Motor neuron (in vitro differentiated cells): ENCODE measurements around the gene KLC1. TPM values are rescaled to one million over a fixed set of nuclear protein-coding genes. Genes with fewer than 3 reads are reported as not detected.
"Not testable (repeated sequence)": the region's sequence is repeated elsewhere in the genome, so short reads cannot be mapped to it uniquely, and the experiment has no call there.

Source experiments
- ATAC-seq, 8 experiments: fragments of 200-7000 bp; cut with Tn5 transposase; replicated peaks in 6 of 8; 2 replicates each; pipeline ENCODE4 v1.8.0; 2021; ENCODE audit warnings: mild to moderate bottlenecking in 8 of 8, moderate library complexity in 8 of 8
- H3K27ac ChIP-seq, 2 donors: fragments of 250-450 bp; sonication (Bioruptor Pico); 2 replicates each; pipeline ENCODE4 v1.9.0; 2021; ENCODE audit warnings: antibody characterized with exemption in 2 of 2, mild to moderate bottlenecking in 2 of 2, moderate library complexity in 1 of 2
- H3K4me1 ChIP-seq, 2 donors: fragments of 250-450 bp; sonication (Bioruptor Pico); replicated peaks in 1 of 2; 2 replicates each; pipeline ENCODE4 v1.6.1; 2021; ENCODE audit warnings: antibody characterized with exemption in 2 of 2, mild to moderate bottlenecking in 2 of 2, moderate library complexity in 1 of 2
- H3K4me3 ChIP-seq, 5 donors: fragments of 250-450 bp; sonication (Bioruptor Pico); 2 replicates each; pipeline ENCODE4 v1.9.0; 2021; ENCODE audit warnings: antibody characterized with exemption in 5 of 5, mild to moderate bottlenecking in 5 of 5, moderate library complexity in 4 of 5
- WGBS, 10 experiments: fragments of 450-650 bp; shearing (Covaris generic); methylation state at CpG; one replicate each; pipeline ENCODE4 v1.0.0; 2022; 5-methylcytosine and 5-hydroxymethylcytosine counted together
- in situ Hi-C, 9 experiments: fragments of 400-800 bp; cut with MboI; loops; one replicate each; pipeline ENCODE4 v1.15.0; 2021; ENCODE audit warnings: low sequenced_read_pairs in 9 of 9, low pct_unique_long_range_greater_than_20kb in 2 of 9; ENCODE audit not compliant: unreplicated experiment in 9 of 9
- total RNA-seq, 8 experiments: library from RNA; unstranded; fragments of 300-600 nt; gene quantifications; 2 replicates each; pipeline versions ENCODE4 v1.2.3 to v1.2.4, GENCODE V29; 2022

KLC1 gene
- total RNA-seq, 8 experiments from 2014 or later: 88.3 to 298 (median 254) TPM

DNA sequence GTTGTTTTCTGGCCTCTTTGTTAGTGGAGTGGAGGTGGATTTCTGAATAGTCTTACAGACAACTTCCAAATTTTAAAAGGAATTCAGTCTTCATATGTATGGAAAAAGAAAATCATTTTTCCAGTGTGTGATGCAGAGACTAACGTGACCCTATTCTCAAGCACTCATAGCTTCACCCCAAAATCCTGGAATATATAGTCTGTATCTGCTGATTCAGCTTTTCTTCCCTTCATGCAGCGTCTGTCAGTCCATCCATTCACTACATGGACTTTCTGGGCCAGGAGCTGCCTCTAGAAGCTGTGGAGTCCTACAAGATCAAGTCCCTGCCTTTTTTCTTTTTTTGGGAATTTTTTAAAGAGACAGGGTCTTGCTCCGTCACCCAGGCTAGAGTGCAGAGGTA, 23.8 kb downstream of the KLC1 start:
- 60 to 100% (median 86%) methylated on average over 1 to 3 of the region's 3 CpGs; no CpG with 5 or more reads in 2 of the 10 experiments for WGBS, 10 experiments
- H3K4me3 ChIP-seq: no peak overlapping the region
- no peak for ATAC-seq
- no peak overlapping the region for H3K27ac ChIP-seq
- H3K4me1 ChIP-seq: peaks cover 10 to 19% of the 10 kb centered on the region in 2 donors
- in situ Hi-C loops: no loop called here

DNA sequence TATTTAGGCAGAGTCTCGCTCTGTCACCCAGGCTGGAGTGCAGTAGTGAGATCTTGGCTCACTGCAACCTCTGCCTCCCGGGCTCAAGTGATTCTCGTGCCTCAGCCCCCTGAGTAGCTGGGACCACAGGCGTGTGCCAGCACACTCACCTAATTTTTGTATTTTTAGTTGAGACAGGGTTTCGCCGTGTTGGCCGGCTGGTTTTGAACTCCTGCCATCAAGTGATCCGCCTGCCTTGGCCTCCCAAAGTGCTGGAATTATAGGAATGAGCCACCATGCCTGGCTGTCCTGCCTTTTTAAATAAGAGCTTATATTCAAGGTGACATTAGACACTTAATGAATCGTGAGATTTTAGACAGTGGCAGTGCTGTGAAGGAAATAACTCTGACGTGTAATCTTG, 24.3 kb downstream of the KLC1 start:
- WGBS, 10 experiments: 24 to 100% (median 51%) methylated on average over 1 to 4 of the region's 10 CpGs; no CpG with 5 or more reads in 4 of the 10 experiments
- H3K27ac ChIP-seq, ATAC-seq, in situ Hi-C loops, H3K4me3 ChIP-seq: not testable (repeated sequence)
- peaks cover 10 to 19% of the 10 kb centered on the region in 2 donors for H3K4me1 ChIP-seq

DNA sequence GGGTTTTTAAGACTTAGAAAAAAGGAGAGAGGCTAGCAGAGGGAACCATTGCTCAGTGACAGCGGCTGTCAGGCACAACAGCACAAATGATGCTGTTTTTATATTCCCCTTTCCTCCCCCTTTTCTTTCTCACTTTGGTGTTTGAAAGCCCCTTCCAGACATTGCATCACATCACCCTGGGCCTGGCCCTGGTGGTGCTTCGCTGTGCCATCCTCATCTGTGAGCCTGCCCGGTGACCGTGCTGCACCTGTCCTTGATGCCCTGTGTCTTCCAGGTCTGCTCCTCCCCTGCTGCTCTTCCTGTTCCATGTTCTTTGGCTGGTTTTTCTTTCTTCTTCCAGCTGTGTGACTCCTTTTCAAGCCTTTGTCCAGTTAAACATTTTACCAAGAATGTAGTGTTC, 24.8 kb downstream of the KLC1 start:
- ATAC-seq: peak in 5 of 8 experiments; percentile 9 to 65 (median 31)
- Histone ChIP-seq H3K27ac (peak overlapping the region in 1 of 2 donors; percentile 48), H3K4me1 (peaks cover 10 to 19% of the 10 kb centered on the region in 2 donors), H3K4me3 (no peak overlapping the region)
- WGBS, 10 experiments: 20 to 85% (median 48%) methylated on average over 1 to 4 of the region's 4 CpGs; no CpG with 5 or more reads in 4 of the 10 experiments
- in situ Hi-C loops: no loop called here

DNA sequence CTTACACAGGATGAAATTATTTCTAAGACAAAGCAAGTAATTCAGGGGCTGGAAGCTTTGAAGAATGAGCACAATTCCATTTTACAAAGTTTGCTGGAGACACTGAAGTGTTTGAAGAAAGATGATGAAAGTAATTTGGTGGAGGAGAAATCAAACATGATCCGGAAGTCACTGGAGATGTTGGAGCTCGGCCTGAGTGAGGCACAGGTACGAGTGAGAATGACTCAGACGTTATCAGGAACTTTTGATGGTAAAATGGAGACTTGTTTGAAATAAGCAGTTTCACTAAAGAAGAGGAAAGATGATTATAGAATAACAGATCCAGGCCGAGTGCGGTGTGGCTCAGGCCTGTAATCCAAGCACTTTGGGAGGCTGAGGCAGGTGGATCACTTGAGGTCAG, 25.6 kb downstream of the KLC1 start:
- Histone ChIP-seq H3K4me1 (peaks cover 10 to 19% of the 10 kb centered on the region in 2 donors), H3K27ac (no peak overlapping the region), H3K4me3 (no peak overlapping the region)
- ATAC-seq: no peak
- WGBS, 10 experiments: 61 to 100% (median 89%) methylated on average over 1 to 6 of the region's 6 CpGs
- in situ Hi-C loops: no loop called here

DNA sequence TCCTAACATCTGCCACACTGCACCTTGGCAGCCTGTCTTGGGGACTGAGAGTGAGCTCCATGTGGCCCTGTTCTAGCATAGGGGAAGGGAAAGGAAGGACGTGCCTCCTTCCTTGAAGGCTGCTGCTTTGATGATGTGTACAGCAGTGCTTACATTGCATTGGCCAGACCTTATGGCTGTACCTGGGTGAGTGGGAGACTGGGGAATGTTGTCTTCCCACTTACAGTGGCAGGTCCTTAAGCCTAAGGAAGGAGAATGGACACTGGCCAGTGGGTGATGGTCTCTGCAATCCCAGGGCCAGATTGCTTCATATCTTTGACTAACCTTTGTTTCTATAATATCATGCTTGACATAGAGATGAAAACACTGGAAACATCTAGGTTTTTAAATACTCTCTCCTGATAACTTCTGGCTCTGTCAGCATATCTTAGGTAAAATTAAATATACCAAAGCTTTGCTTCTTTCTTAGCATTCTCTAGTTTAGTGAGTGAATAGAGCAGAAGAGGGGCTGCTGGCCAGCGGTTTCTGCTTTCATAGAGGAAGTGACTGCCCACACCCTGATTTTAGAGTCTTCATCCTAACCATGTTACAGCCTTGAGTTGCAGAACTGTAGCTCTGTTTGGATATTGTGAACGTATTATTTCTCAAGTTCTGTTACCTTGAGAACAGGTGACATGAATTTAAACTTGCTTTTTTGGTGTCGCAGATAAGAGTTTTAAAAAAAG, 27.2 kb downstream of the KLC1 start:
- peaks cover 10 to 19% of the 10 kb centered on the region in 2 donors for H3K4me1 ChIP-seq
- in situ Hi-C loops: no loop called here
- no peak for ATAC-seq
- 64 to 100% (median 96%) methylated on average over 1 to 3 of the region's 4 CpGs for WGBS, 10 experiments
- H3K4me3 ChIP-seq: no peak overlapping the region
- H3K27ac ChIP-seq: no peak overlapping the region

DNA sequence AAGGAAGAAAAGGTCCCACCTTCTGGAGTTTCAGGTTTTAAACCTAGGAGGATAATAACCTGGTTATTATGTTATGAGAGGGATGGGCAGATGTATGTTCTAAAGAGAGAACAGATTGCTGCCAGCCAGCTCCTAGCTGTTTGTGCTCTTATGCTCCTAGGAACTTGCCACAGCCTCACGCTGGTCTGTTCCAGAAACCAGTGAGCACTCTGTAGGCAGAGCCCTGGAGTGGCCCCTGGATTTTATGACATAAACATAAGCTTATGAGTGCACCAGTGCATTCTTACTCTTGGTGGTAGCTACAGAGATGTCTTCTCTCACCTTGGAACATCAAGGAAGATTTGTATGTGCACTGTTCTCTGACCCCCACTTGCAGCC, 27.7 kb downstream of the KLC1 start:
- WGBS, 10 experiments: 75 to 100% (median 100%) methylated on average over 1 of the region's 1 CpG; no CpG with 5 or more reads in 4 of the 10 experiments
- H3K4me3 ChIP-seq: no peak overlapping the region
- in situ Hi-C loops: no loop called here
- no peak for ATAC-seq
- H3K27ac ChIP-seq: no peak overlapping the region
- peaks cover 10 to 19% of the 10 kb centered on the region in 2 donors for H3K4me1 ChIP-seq

DNA sequence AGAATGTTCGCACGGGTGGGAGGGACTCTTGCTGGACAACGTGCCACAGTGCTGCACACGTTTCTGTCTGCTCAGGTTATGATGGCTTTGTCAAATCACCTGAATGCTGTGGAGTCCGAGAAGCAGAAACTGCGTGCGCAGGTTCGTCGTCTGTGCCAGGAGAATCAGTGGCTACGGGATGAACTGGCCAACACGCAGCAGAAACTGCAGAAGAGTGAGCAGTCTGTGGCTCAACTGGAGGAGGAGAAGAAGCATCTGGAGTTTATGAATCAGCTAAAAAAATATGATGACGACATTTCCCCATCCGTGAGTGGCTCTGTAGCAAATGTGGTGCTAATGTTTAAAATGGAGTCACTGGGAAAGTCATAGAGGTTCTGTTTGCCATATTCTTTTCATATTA, 28.5 kb downstream of the KLC1 start:
- in situ Hi-C loops: no loop called here
- ATAC-seq: peak in 2 of 8 experiments; percentile 66 to 68
- WGBS, 10 experiments: 29 to 100% (median 89%) methylated on average over 2 to 13 of the region's 13 CpGs; no CpG with 5 or more reads in 2 of the 10 experiments
- H3K4me3 ChIP-seq: no peak overlapping the region
- H3K4me1 ChIP-seq: peaks cover 10 to 15% of the 10 kb centered on the region in 2 donors
- no peak overlapping the region for H3K27ac ChIP-seq

DNA sequence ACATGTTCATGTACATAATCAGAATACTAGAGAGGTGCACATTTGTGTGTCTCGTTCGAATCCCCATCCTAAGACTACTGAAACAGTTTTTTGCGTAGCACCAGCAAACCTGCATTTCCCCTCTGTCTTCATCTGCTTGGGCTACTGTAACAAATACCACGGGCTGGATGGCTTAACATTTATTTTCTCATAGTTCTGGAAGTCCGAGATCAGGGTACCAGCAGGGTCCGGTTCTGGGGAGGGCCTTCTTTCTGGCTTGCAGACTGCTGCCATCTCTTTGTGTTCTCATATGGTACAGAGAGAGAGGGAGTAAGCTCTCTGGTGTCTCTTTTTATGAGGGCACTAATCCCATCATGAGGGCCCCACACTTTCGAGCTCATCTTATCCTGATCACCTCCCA, 30.6 kb downstream of the KLC1 start:
- no peak overlapping the region for H3K4me3 ChIP-seq
- no peaks in the 10 kb centered on the region for H3K4me1 ChIP-seq
- 67 to 100% (median 79%) methylated on average over 1 to 6 of the region's 7 CpGs; no CpG with 5 or more reads in 3 of the 10 experiments for WGBS, 10 experiments
- in situ Hi-C loops: no loop called here
- ATAC-seq: no peak
- H3K27ac ChIP-seq: no peak overlapping the region

DNA sequence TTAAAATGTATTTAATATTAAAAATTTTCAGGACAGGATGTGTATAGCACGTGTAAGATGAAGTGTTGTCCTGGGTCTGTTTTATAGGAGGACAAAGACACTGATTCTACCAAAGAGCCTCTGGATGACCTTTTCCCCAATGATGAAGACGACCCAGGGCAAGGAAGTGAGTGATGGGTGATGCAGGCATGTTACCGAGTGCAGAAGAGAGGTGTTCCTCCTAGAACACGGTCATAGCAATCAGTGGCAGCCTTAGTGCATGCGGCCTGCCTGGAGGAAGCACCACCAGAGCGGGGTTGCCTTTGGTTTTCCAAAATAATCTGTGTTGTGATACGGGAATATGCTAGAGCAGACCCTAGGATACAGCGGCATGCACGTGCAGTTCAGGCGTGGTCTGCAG, 33.0 kb downstream of the KLC1 start:
- no peak overlapping the region for H3K4me3 ChIP-seq
- in situ Hi-C loops: no loop called here
- no peaks in the 10 kb centered on the region for H3K4me1 ChIP-seq
- ATAC-seq: no peak
- 65 to 100% (median 86%) methylated on average over 1 to 9 of the region's 10 CpGs for WGBS, 10 experiments
- H3K27ac ChIP-seq: no peak overlapping the region

DNA sequence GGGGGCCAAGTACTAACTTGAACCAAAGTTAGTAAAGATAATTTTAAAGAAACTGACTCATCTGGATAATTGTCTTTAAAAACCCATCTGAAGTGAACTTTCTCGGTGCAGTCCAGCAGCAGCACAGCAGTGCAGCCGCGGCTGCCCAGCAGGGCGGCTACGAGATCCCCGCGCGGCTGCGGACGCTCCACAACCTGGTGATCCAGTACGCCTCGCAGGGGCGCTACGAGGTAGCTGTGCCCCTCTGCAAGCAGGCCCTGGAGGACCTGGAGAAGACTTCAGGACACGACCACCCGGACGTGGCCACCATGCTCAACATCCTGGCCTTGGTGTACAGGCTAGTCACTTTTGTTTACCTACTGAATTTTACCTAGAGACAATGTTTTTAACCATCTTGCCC, 33.6 kb downstream of the KLC1 start:
- 73 to 100% (median 96%) methylated on average over 3 to 14 of the region's 17 CpGs; no CpG with 5 or more reads in 2 of the 10 experiments for WGBS, 10 experiments
- no peaks in the 10 kb centered on the region for H3K4me1 ChIP-seq
- in situ Hi-C loops: no loop called here
- no peak overlapping the region for H3K4me3 ChIP-seq
- no peak overlapping the region for H3K27ac ChIP-seq
- ATAC-seq: no peak

DNA sequence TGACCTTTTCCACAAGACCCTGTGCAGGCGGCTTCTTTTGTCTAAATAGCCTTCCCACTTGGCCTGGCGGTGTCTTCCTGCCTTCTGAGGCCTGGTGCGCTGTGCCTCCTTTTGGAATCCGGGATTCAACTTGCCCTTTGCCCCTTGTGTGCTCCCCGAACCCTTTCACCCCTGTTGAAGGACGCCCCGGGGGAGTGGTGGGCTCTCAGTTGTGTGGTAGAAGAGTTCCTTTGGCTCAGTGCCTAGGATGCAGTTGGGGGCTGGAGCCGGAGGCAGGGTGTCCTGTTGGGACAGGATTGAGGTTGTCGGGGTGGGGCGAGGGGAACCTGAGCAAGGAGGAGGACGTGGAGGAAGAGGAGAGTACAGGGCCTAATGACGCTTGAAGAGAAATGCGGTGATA, 34.5 kb downstream of the KLC1 start:
- ATAC-seq: no peak
- no peak overlapping the region for H3K27ac ChIP-seq
- in situ Hi-C loops: no loop called here
- no peaks in the 10 kb centered on the region for H3K4me1 ChIP-seq
- no peak overlapping the region for H3K4me3 ChIP-seq
- 80 to 100% (median 96%) methylated on average over 1 to 7 of the region's 13 CpGs; no CpG with 5 or more reads in 2 of the 10 experiments for WGBS, 10 experiments

DNA sequence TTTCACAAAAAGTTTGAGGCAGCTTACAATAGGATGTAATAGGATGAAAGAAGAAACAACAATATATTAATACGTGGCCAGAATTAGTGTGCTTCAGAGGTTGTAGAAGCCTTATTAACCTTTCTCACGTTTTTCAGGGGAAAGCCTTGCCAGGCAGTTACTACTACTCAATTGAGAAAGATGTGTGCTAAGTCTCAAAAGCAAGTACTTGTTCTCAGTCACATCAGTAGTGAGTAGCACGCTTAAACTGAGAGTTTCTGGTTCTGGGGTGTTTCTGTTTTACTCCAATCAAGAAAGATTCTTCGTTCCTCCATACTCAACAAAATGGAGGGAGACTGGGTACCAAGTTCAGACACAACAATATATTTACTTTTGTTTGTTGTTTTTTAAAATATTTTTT, 38.7 kb downstream of the KLC1 start:
- Histone ChIP-seq H3K4me3 (no peak overlapping the region), H3K4me1 (no peaks in the 10 kb centered on the region), H3K27ac (no peak overlapping the region)
- WGBS, 10 experiments: 82 to 100% (median 94%) methylated on average over 1 to 4 of the region's 4 CpGs; no CpG with 5 or more reads in 1 of the 10 experiments
- ATAC-seq: no peak
- in situ Hi-C loops: no loop called here

DNA sequence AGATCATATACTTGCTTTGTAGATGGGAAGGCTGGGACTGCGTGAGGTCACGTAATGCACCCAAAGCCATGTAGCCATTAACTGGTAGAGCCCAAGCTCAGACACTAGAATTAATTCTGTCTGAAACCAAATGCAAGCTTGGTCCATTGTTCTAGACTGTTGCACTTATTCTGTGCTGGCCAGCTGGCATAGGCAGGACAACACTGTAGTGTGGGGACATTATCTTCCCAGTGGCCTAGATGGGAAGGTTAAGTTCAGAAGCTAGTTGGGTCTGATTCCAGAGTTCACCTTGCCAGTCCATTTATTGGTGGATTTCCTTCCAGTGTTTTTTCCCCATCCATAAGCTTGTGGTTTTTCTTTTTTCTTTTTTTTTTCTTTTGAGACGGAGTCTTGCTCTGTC, 39.1 kb downstream of the KLC1 start:
- no peak overlapping the region for H3K4me3 ChIP-seq
- in situ Hi-C loops: no loop called here
- H3K4me1 ChIP-seq: no peaks in the 10 kb centered on the region
- WGBS, 10 experiments: 90 to 100% (median 100%) methylated on average over 1 to 3 of the region's 3 CpGs
- no peak overlapping the region for H3K27ac ChIP-seq
- ATAC-seq: no peak

DNA sequence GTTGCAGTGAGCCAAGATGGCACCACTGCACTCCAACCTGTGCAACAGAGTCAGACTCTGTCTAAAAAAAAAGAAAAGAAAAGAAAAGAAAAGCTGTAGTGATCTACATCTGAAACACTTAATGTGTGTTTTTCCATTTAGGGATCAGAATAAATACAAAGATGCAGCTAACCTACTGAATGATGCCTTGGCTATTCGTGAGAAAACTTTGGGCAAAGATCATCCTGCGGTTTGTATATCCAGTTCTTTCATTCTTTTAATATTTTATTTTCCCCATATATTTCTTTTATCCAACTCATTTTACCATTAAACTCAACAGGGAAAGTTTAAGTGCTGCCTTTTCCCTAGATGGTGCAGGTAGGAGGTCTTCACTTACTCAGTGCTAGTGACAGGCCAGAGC, 40.4 kb downstream of the KLC1 start:
- WGBS, 10 experiments: 67 to 100% (median 100%) methylated on average over 1 to 2 of the region's 2 CpGs
- in situ Hi-C loops: no loop called here
- no peak for ATAC-seq
- H3K4me3 ChIP-seq: no peak overlapping the region
- no peaks in the 10 kb centered on the region for H3K4me1 ChIP-seq
- no peak overlapping the region for H3K27ac ChIP-seq
